HG02870 (cell line): Measurements from ENCODE around the gene RAP1GAP2.
"Not testable (repeated sequence)": the region's sequence is repeated elsewhere in the genome, so short reads cannot be mapped to it uniquely, and the experiment has no call there.

Source experiments
- ATAC-seq: cut with Tn5 transposase; IDR thresholded peaks from one replicate; pipeline ENCODE4 v1.9.1; 2021; ENCODE audit warnings: mild to moderate bottlenecking, moderate library complexity; ENCODE audit not compliant: unreplicated experiment

RAP1GAP2 gene

DNA sequence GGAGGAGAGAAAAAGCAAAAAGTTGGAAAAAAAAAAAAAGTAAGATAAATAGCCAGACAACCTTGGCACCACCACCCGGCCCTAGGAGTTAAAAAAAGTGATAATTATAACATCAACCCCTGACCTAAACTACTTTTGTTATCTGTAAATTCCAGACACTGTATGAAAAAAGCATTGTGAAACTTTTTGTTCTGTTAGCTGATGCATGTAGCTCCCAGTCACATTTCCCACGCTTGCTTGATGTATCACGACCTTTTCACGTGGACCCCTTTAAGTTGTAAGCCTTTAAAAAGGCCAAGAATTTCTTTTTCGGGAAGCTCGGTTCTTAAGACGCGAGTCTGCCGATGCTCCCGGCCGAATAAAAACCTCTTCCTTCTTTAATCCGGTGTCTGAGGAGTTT is 10.9 kb upstream of the RAP1GAP2 start:
- not testable (repeated sequence) for ATAC-seq

DNA sequence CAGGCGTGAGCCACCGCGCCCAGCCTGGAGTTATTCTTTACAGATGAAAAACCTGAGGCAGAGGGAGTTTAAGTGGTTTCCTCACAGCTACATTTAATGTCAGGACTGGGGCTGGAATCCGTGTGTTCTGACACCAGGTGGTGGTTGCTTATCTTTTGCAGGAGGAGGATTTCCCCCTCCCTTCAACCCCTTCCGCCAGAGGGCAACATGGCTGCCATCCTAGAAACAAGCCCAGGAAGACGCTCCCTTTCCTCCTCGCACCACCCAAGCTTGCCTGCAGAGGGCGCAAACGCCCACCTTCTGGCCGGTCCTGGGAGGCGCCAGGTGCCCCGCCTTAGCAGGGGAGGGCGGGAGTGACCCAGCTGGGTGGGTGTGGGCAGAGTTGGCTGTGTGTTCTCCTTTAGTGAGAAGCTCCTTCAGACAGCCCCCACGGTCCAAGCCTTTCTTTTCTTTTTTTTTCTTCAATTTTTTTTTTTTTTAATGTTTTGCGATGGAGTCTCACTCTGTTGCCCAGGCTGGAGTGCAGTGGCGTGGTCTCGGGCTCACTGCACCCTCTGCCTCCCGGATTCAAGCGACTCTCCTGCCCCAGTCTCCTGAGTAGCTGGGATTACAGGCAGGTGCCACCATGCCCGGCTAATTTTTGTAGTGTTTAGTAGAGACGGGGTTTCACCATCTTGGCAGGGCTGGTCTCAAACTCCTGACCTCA is 9.9 kb upstream of the RAP1GAP2 start:
- peak; percentile 63 for ATAC-seq

DNA sequence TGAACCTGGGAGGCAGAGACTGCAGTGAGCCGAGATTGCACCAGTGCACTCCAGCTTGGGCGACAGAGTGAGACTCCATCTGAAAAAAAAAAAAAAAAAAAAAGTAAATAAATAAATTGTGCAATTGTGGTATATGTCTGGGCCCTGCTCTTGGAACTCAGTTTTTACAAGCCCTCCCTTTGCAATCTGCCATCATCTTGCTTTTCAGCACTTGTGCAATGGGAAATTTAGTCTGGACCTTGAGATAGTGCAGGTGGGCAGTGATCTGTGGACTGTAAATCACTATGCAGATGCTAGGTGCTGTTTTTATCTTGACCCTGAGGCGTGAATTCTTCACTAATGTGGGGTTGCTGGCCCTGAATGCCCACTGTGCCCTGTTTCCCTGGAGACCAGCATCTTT is 6.5 kb upstream of the RAP1GAP2 start:
- ATAC-seq = no peak

DNA sequence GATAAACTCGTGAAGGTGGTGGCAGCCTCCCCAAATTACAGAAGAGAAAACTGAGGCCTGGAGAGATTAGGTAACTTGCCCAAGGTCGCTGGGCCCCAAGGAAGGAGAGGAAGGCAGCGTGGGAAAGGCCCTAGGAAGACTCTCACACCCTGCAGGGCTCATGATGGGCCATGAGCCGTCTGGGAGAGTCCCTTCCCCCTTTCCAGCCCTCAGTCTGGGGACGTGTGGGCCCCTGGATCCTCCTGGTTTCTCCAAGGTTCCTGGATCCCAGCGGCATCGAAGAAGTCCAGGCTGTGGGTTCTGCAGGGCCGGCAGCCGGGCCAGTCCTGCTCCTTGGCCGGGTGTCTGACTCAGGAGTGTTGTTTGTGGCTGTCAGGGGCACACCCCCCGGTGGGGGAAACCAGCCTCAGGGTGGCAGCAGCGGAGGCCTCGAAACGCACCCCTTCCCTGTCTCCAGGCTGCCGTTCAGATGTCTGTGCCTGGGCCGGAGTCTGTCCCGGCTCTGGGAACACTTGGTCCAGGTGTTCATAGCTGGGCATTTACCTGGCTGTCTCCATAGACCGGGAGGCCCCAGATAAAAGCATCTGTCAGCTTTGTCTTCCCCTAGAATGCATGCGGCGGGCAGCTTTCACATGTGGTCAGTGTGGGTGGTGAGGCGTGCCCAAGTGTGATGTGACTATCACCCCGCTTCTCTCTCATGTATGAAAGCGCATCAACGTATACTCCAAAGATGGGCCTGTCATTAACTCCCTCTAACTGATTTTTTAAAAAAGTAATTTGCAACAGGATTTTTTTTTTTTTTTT is 3.7 kb upstream of the RAP1GAP2 start:
- no peak for ATAC-seq

DNA sequence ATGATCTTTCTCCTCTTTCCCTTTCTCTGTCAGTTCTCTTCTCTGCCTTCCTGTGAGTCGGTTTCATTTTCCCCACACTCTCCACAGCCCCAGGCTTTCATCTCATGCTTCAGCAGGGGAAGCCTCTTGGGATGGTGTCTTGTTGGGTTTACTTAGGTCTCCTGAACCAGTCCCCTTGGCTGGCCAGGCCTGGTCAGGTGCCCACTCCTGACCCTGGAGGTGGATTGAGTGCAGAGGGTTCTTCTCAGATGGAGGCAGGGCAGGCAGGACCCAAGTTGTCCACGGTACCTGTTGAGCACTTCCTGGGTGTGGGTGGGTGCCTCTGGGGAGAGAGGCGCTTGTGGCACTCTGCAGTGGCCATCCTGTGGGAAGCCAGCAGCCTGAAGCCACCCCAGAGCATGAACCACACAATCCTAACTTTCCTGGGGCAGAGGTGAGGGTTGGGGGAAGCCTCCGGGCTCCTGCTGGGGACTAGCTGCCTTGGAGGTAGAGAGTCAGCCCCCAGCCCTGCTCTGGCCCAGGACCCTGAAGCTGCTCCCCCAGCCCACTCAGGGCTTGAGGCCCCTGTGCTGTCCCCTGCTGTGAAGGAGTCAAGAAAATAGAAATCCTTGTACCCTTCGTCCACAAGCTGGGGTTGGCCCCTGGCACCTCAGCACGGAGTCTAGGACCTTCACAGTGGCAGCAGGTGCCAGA is 2.0 kb upstream of the RAP1GAP2 start:
- ATAC-seq = no peak

DNA sequence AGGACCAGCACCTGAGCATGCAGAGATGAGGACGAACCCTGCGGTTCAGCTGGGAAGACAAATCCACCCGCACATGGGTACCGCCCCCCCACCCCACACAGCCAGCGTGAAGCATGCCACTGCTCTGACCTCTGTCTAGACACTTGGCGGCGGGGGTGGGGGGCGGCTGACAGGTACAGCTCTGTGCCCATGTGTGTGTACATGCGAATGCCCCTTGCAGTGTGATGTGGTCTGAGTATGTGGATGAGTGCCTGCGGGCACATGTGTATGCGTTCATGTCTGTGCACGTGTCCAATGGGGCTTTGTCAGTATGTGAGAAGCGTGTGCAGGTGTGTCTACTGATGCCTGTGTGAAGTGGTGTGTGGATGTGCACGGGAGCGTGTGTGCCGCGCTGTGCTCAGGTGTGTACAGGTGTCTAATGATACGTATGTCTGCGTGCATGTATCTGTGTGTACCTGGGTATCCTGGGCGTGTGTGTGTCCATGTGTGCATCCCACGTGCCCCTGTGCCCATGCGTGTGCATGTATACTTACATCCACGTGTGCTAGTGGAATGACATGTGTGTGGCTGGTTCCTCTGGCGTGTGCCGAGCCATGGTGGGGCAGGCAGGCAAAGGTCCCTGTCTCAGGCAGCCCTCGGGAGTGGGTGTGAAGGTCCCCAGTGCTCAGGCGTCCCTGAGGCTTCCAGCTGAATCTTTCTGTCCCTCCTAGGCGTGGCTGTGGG is 636 bp upstream of the RAP1GAP2 start:
- ATAC-seq = no peak

DNA sequence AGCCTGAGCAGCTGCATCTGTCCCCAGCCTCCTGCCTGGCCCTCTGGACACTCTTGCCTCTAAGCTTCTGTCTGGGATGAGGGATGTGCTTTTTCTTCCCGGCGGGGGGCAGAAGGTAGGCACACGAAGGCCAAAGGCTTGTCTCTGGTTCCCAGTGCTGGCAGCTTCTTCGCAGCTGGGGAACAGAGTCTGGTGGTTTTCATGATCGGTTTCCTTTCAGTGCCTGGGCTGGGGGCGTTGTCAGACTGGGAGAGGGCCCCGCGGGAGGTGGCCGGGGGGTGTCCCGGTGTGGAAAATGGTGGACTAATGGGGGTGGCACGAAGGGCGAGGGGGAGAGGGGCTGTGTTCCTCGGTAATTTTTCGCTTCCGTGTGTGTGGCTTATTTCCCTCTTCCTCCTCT is 988 bp downstream of the RAP1GAP2 start:
- no peak for ATAC-seq

DNA sequence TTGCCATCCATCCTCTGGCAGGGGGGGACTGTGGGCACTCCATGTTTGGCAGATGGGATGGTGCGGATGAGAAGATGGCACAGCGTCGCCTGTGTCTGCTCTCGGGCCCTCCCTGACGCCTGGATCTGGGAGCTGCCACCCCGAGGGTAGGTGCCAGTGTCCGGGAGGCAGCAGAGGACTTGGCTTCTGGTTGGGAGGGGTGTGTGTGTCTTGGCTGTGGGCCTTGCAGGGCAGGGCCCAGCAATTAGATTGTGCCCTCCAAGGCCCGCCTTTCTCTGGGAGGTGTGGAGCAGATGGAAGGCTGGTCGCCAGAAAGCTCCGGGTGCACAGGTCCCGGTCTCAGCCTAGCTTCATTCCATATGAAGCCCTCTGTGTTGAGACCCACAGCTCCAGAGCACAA is 1.4 kb downstream of the RAP1GAP2 start:
- ATAC-seq = no peak

DNA sequence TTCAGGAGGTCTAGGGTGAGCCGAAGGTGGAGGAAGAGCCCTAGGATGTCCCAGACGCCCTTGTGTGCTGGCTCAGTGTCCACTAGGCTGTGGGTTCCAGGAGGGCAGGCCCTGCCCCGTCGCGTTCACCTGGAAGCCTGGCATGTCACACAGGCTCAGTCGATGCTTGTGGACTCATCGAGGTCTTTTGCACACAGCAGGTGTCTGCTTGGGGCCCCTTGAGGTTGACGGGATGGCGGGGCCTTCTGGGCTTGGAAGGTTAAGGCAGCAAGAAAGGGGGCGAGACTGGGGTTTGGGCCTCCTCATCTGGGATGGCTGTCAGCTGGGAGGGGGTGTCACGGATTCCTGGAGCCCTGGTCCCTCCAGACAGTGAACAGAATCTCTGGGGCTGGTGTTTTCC is 1.9 kb downstream of the RAP1GAP2 start:
- no peak for ATAC-seq

DNA sequence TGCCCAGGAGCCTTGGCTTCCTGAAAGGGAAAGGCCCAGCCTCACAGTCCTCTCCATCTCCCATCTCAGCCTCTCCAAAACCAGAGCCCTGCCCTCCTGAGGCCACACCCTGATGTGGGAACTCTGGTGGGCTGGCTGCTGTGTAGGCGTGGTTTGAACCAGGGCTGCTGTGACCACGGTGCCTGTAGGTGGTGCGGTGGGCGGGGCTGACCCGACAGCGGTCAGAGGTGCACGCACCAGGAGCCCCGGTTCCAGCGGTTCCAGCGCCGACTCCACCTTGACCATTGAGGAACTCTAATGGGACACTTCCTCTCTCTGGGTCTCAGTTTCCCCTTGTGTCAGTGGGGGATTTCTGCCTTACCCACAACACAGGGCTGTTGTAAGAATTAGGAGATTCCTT is 2.4 kb downstream of the RAP1GAP2 start:
- no peak for ATAC-seq

DNA sequence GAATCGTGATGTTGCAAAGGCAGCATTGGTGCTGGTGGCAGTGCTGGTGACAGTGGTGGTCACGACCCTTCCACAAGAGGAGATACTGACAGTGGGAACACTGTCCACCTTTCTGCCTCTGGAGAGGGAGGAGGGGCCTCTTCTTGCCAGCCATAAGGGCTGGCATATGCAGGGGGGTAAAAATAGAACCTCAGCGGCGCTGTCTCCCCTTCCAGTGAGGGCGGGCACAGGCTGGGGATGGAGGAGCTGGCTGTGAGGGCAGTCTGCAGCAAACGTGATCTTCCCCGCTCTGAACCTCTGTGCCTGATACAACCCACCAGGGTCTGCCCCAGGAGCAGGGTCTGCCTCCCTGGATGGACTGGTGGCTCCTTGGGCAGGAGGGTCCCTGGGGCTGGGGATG is 3.4 kb downstream of the RAP1GAP2 start:
- no peak for ATAC-seq

DNA sequence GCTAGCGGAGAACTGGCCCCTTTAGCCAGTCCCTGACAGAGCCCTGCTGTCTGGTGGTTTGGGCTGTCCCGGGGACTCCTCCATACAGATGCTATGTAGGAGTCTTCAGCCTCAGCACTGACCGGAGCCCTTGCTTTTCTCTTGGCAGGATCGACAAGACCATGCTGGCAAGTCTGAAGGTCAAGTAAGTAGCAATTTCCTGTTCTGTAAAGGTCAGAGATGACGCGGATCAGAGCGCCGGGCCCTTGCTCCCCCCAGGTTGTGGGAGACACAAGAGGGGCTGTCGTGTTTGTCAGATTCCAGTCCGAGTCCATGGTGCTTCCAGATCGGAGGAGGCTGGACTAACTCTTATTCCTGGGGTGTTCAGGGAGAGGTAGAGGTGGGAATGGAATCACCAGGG is 4.1 kb downstream of the RAP1GAP2 start:
- no peak for ATAC-seq

DNA sequence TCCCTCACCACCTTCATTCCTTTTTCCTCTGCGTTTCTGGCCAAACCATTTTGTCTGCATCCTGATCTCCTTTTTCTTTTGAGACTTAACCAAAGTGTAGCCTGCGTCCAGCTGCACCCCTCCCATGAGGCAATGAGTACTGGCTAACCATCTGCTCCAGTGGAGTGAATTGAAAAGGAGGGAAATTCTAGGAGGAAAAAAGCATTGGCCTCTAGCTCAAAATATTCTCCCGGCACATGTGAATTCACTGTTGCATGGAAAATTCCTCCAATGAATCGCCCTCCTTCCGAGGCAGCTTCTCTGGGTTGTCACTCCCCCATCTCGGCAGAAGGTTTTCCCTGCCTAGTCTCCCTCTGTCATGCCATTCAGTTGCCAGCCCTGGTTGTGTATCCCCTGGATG is 5.6 kb downstream of the RAP1GAP2 start:
- no peak for ATAC-seq

DNA sequence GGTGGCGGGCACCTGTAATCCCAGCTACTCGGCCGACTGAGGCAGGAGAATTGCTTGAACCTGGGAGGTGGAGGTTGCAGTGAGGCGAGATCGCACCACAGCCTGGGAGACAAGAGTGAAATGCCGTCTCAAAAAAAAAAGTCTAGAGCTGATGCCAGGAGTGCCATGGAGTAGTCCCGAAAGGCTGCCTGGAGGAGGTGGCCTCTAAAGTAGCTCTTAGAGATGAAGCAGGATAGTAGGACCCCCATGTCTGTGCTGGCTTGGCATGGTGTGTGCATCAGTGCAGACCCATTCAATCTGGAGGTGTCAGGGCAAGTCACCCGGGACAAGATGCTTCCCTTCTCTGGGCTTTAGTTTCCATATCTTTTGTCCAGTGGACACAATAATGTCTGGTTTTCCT is 6.3 kb downstream of the RAP1GAP2 start:
- ATAC-seq = no peak

DNA sequence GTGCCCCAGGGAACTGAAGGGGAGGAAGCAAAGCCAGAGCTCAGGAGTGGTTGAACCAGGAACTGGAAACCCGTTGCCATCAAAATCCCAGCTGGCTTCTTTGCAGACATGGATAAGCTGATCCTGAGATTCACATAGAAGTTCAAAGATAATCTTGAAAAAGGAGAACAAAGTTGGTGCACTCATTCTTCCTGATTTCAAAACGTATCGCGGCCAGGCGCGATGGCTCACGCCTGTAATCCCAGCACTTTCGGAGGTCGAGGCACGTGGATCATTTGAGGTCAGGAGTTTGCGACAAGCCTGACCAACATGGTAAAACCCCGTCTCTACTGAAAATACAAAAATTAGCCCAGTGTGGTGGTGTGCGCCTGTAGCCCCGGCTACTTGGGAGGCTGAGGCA is 7.1 kb downstream of the RAP1GAP2 start:
- no peak for ATAC-seq

DNA sequence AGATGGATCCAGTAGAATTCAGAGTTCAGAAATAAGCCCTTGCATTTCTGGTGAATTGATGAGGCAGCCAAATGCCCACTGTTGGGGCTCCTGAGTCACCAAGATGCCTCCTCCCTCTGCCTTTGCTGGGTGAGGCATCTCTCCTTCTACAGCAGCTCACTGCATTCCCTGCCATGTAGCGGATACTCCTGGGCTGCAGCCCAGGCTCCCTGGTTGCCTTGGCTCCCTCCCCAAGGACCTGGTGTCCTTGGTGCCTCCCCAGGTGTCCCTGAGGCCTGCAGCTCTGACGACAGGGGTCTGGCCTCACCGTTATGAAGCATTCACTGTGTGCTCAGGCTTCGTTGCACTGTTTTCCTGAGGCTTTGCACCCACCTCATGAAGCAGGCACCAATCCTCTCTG is 7.7 kb downstream of the RAP1GAP2 start:
- no peak for ATAC-seq

DNA sequence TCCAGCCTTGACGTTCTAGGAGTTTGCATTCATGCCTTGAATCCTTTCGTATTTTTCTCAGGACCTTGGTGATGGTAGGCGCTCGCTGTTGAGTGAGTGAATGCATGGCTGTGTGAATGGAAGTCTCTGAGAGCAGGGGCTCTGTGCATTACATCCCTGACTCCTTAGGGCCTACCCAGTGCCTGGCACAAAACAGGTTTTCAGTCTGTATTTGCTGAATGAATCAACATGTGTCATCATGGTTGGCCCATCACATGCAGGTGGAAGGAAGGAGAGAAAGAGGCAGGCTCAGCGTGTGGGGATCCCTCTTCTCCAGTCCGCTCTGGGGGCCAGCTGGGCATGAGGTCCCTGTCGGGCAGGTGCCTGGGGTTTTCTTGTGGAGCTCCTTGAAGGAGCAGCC is 8.7 kb downstream of the RAP1GAP2 start:
- no peak for ATAC-seq

DNA sequence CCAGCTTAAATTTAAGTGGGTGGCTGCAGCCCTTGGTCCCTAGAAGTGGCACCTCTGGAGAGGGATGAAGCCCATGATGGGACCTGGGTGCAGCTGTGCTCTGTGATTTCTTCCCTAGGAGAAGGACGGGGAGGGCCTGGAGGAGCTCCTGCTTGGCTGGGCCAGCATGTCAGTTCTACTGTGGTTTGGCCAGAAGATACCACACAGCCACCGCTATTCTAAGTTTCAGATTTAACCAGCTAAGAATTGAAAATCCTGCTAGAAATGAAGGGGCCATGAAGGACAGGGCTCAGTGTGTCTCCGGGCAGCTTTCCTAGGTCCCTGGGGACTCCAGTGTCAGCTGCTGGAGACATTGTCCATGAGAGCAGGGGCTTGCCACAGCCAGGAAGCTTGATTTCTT is 9.7 kb downstream of the RAP1GAP2 start:
- ATAC-seq = no peak

DNA sequence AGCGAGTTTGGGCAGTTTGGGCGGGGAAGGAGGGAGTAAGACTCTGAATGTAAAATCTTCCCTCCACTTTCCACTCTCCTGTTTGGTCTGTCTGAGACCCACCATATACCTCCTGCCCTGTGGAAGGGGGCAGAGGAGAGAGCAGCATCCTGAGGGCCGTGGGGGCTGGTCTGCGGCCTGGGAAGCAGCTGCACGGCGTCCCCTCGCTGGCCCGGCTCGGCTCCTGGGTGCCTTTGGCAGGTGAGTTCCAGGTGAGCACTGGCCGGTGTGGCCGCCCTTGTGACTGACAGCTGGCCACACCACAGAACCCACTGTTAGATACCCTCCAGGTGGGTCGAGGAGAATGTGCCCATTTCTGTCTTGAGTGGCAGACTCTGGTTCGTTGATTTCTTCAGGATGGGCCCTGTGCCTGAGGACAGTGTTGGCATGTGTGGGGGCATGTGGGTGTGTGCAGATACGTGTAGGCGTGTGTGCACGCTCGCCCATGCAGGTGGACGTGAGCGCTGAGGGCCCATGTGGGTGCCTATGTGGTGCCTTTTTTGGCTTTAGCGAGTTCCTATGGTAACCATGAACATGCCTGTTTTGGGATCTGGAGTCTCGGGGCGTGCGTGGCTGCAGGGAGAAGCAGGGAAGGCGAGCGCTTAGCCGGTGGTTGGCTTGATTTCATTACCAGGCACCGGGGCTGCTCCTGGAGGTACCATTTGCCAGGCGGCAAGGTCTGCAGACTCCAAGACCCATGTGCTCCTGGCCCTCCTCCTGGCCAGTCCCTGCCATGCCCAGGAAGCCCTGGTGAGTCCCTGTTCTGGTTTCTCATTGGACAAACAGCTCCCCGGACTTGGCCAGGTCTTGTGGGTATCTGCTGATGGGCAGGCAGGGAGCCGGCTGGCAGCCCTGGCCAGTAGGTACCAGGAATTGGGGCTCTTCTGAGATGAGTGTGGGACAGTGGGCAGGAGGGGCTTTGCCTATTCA is 12.4 kb downstream of the RAP1GAP2 start:
- ATAC-seq = no peak

DNA sequence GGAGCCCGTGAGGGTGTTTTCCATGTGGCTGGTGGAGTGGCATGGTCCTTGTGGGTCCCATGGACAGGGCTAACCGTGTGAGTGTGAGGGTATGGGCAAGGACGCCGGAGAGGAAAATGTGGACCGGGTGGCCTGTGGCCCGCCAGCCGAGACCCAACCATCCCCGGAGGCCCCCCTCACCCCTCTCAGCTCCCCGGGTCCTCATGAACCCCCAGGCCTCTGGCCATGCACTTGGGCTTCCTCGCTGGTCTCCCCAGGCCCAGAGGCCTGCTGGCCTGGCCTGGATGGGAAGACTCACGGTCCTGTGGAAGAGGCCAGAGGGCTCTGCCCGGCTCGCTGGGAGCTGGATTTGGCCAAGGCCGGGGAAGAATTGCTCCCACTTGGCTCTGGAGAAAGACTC is 13.1 kb downstream of the RAP1GAP2 start:
- no peak for ATAC-seq
